ENCODE data around the gene MLPH.

The MLPH gene

GRCh38 chr2:237549643-237550415 lies 62.8 kb downstream of the MLPH start:
- DNase-seq (ENCODE audit: insufficient read length, low spot score) (no peak), FAIRE-seq (no peak)
- no peak for TF ChIP-seq SPI1 (IDR thresholded peaks at IDR 0.05; ENCODE audit: low read depth, low read length)
- TF ChIP-seq TAF1 (IDR thresholded peaks at IDR 0.05; ENCODE audit: low read depth, low read length): no peak
- TF ChIP-seq POLR2A (IDR thresholded peaks at IDR 0.05; ENCODE audit: low read depth, low read length): no peak
- TF ChIP-seq PAX5 (IDR thresholded peaks at IDR 0.05; ENCODE audit: insufficient read depth, low read length, severe bottlenecking): no peak
- TF ChIP-seq POLR2AphosphoS5 (IDR thresholded peaks at IDR 0.05; ENCODE audit: low read depth, low read length): no peak
- TF ChIP-seq POU2F2 (IDR thresholded peaks at IDR 0.05; ENCODE audit: low read depth, low read length): no peak

DNA sequence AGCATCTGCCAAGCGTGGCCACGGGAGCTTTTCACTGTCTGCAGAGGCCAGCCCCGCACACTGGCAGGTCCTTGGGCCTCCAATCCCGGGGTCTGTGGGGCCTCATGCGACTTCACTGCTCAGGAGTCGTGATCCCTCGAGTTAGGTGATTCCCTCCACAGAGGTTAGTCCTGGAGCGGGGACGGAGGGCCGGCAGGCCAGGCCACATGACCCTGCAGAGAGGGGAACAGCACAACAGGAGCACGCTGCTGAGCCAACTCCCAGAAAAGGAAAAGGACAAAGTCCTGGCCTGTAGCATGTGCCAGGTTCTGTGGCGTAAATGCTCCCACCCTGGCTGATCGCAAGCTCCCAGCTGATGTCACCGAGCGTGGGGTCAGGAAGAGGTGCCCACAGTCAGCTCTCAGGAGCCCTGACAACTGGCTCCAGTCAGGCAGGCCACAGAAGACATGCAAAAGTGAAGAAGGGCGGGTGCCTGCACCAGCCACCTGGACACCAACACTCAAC lies 64.1 kb downstream of the MLPH start:
- FAIRE-seq: no peak
- no peak for DNase-seq (ENCODE audit: insufficient read length, low spot score)
- TF ChIP-seq SPI1 (IDR thresholded peaks at IDR 0.05; ENCODE audit: low read depth, low read length): no peak
- TF ChIP-seq TAF1 (IDR thresholded peaks at IDR 0.05; ENCODE audit: low read depth, low read length): no peak
- TF ChIP-seq POLR2AphosphoS5 (IDR thresholded peaks at IDR 0.05; ENCODE audit: low read depth, low read length): no peak
- no peak for TF ChIP-seq POU2F2 (IDR thresholded peaks at IDR 0.05; ENCODE audit: low read depth, low read length)
- TF ChIP-seq PAX5 (IDR thresholded peaks at IDR 0.05; ENCODE audit: insufficient read depth, low read length, severe bottlenecking): no peak
- no peak for TF ChIP-seq POLR2A (IDR thresholded peaks at IDR 0.05; ENCODE audit: low read depth, low read length)

- TF ChIP-seq TAF1 (IDR thresholded peaks at IDR 0.05; ENCODE audit: low read depth, low read length) (no peak), SPI1 (IDR thresholded peaks at IDR 0.05; ENCODE audit: low read depth, low read length) (no peak), POLR2A (IDR thresholded peaks at IDR 0.05; ENCODE audit: low read depth, low read length) (no peak), POU2F2 (IDR thresholded peaks at IDR 0.05; ENCODE audit: low read depth, low read length) (no peak), POLR2AphosphoS5 (IDR thresholded peaks at IDR 0.05; ENCODE audit: low read depth, low read length) (no peak)
- DNase-seq (ENCODE audit: insufficient read length, low spot score) (no peak), FAIRE-seq (no peak)
These were observed 65.9 kb downstream of the MLPH start for GRCh38 chr2:237552908-237553307.

- FAIRE-seq (no peak), DNase-seq (ENCODE audit: insufficient read length, low spot score) (no peak)
- no peak for TF ChIP-seq SPI1 (IDR thresholded peaks at IDR 0.05; ENCODE audit: low read depth, low read length)
- no peak for TF ChIP-seq POLR2AphosphoS5 (IDR thresholded peaks at IDR 0.05; ENCODE audit: low read depth, low read length)
- TF ChIP-seq POLR2A (IDR thresholded peaks at IDR 0.05; ENCODE audit: low read depth, low read length): no peak
- no peak for TF ChIP-seq TAF1 (IDR thresholded peaks at IDR 0.05; ENCODE audit: low read depth, low read length)
- TF ChIP-seq PAX5 (IDR thresholded peaks at IDR 0.05; ENCODE audit: insufficient read depth, low read length, severe bottlenecking): no peak
- TF ChIP-seq POU2F2 (IDR thresholded peaks at IDR 0.05; ENCODE audit: low read depth, low read length): no peak
These were observed 66.9 kb downstream of the MLPH start for GRCh38 chr2:237553948-237554347.

DNA sequence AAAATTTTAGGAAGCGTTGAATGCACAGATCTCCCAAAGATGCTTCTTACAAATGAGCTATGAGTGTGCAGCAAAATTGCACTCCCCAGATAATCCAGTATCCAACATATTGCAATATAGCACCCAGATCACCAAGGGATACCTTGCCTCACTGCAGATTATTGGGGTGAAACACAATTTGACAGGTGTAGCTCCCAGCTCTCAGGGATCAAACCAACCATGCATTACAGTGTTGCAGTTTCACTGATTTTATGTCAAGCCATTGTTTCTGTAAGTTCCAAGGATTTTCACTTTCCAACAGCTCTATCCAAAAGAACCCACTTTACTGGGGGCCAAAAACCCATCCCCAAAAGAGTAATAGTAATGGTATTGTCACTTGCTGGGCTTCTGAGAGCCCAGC lies 68.5 kb downstream of the MLPH start:
- no peak for TF ChIP-seq POU2F2 (IDR thresholded peaks at IDR 0.05; ENCODE audit: low read depth, low read length)
- TF ChIP-seq TAF1 (IDR thresholded peaks at IDR 0.05; ENCODE audit: low read depth, low read length): no peak
- no peak for TF ChIP-seq POLR2AphosphoS5 (IDR thresholded peaks at IDR 0.05; ENCODE audit: low read depth, low read length)
- no peak for TF ChIP-seq POLR2A (IDR thresholded peaks at IDR 0.05; ENCODE audit: low read depth, low read length)
- no peak for TF ChIP-seq PAX5 (IDR thresholded peaks at IDR 0.05; ENCODE audit: insufficient read depth, low read length, severe bottlenecking)
- TF ChIP-seq SPI1 (IDR thresholded peaks at IDR 0.05; ENCODE audit: low read depth, low read length): no peak
- no peak for DNase-seq (ENCODE audit: insufficient read length, low spot score)
- no peak for FAIRE-seq

GRCh38 chr2:237556773-237557632 lies 70.0 kb downstream of the MLPH start:
- TF ChIP-seq SPI1 (IDR thresholded peaks at IDR 0.05; ENCODE audit: low read depth, low read length) (0 out of 2 replicates have a peak, but pooled peaks have one; percentile 10), POLR2AphosphoS5 (IDR thresholded peaks at IDR 0.05; ENCODE audit: low read depth, low read length) (no peak)
- DNase-seq (ENCODE audit: insufficient read length, low spot score) (peak; percentile 62), FAIRE-seq (peak; percentile 86)

DNA sequence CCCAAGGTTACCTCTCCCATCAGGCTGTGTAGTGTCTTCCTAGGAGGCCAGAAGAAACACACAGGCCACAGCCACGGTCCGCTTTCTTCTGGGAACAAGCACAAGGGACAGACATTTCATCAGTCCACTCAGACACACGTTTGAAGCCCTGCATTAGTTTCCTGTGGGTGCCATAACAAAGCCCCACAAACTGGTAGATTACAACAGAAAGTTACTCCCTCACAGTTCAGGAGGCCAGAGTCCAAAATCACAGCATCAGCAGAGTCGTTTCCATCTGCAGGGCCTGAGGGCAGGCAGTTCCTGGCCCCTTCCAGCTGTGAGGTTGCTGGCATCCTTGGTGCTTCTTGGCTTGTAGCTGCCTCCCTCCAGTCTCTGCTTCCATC lies 70.6 kb downstream of the MLPH start:
- DNase-seq (ENCODE audit: insufficient read length, low spot score): no peak
- FAIRE-seq: peak; percentile 26
- TF ChIP-seq POLR2AphosphoS5 (IDR thresholded peaks at IDR 0.05; ENCODE audit: low read depth, low read length) (no peak), POLR2A (IDR thresholded peaks at IDR 0.05; ENCODE audit: low read depth, low read length) (no peak), SPI1 (IDR thresholded peaks at IDR 0.05; ENCODE audit: low read depth, low read length) (no peak), POU2F2 (IDR thresholded peaks at IDR 0.05; ENCODE audit: low read depth, low read length) (no peak), PAX5 (IDR thresholded peaks at IDR 0.05; ENCODE audit: insufficient read depth, low read length, severe bottlenecking) (no peak), TAF1 (IDR thresholded peaks at IDR 0.05; ENCODE audit: low read depth, low read length) (no peak)

DNA sequence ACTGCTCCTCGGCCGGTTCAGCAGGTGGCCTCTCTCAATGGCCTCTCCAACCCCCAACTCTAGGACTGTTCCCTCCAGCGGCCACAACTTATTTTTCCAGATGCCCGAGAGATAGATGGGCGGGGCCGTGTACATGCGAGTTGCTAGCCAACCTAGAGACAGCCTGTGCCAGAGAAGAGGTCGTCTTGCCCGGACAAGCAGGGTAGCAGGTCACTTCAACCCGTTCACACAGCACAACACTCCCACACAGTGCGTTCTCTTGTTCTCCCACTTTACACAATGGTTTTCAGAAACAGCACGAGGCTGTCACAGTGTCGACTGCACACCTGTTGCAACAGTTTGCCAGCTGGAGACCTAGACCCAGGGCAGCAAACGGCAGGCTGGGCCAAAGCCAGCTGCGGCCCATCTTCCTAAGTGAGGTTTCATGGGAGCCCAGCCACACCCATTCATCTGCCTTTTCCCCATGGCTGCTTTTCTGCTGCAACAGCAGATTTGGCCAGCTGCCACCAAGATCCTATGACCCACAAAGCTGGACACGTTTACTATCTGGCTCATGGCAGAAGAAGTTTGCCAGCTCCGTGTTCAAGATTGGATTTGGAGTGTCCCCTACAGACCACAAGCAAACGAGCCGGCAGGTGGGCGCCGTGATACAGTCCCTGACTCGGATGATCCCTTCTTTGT lies 72.0 kb downstream of the MLPH start:
- TF ChIP-seq PAX5 (IDR thresholded peaks at IDR 0.05; ENCODE audit: insufficient read depth, low read length, severe bottlenecking): no peak
- TF ChIP-seq POU2F2 (IDR thresholded peaks at IDR 0.05; ENCODE audit: low read depth, low read length): no peak
- no peak for TF ChIP-seq TAF1 (IDR thresholded peaks at IDR 0.05; ENCODE audit: low read depth, low read length)
- no peak for TF ChIP-seq POLR2A (IDR thresholded peaks at IDR 0.05; ENCODE audit: low read depth, low read length)
- no peak for TF ChIP-seq POLR2AphosphoS5 (IDR thresholded peaks at IDR 0.05; ENCODE audit: low read depth, low read length)
- no peak for TF ChIP-seq SPI1 (IDR thresholded peaks at IDR 0.05; ENCODE audit: low read depth, low read length)
- DNase-seq (ENCODE audit: insufficient read length, low spot score) (no peak), FAIRE-seq (no peak)

DNA sequence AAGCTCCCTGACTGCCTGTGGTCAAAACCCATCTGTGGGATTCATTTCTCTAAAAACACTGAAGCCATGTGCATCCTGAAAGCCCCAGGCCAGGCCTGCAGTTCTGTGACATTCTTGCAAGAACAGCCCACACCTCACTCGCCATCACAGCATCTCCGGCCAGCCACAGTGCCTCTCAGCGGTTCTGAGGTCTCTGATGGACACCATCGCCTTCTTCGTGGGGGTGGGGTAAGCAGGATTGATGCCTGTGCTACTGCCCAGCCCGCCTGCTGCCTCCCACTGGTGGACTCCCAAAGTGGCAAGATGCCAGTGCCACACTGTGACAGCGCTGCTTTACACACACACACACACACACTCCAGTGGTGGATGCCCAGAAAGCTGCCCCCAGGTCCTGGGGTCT lies 74.2 kb downstream of the MLPH start:
- FAIRE-seq (no peak), DNase-seq (ENCODE audit: insufficient read length, low spot score) (no peak)
- no peak for TF ChIP-seq TAF1 (IDR thresholded peaks at IDR 0.05; ENCODE audit: low read depth, low read length)
- no peak for TF ChIP-seq POLR2AphosphoS5 (IDR thresholded peaks at IDR 0.05; ENCODE audit: low read depth, low read length)
